OCI-LY7 (cell line): ENCODE data around the gene CACNA1D. TPM values are rescaled to one million over a fixed set of nuclear protein-coding genes. Genes with fewer than 3 reads are reported as not detected.

Source experiments
- BruUV-seq: library from RNA; stranded (reverse); fragments of 400-500 nt; replicated peaks from 2 replicates; lab custom pipeline; 2021; lab: Mats Ljungman, UMichigan
- CTCF ChIA-PET: fragments of 300-600 bp; sonication (Branson Sonifier 250); formaldehyde crosslinking; loops from one replicate; lab custom pipeline; 2022; ENCODE audit warnings: antibody characterized with exemption; ENCODE audit not compliant: unreplicated experiment; lab: Charles Lee
- POLR2A ChIA-PET: fragments of 300-600 bp; sonication (Branson Sonifier 250); formaldehyde crosslinking; loops from one replicate; lab custom pipeline; 2022; ENCODE audit warnings: antibody characterized with exemption; lab: Charles Lee
- DNase-seq: peaks from one replicate; pipeline ENCODE4 v3.0.0-alpha.2; 2015; ENCODE audit warnings: low spot score
- H2AFZ ChIP-seq: fragments of 200-600 bp; sonication (generic), shearing (Covaris generic); 2 replicates; pipeline ENCODE4 v1.6.1; 2014; ENCODE audit warnings: mild to moderate bottlenecking, antibody characterized with exemption, low read length, moderate library complexity
- H3K27ac ChIP-seq: fragments of 200-600 bp; sonication (generic); 2 replicates; pipeline ENCODE4 v1.5.1; 2014; ENCODE audit warnings: mixed run types, low read depth, mild to moderate bottlenecking, moderate library complexity, low read length, inconsistent platforms; ENCODE audit not compliant: poor library complexity, severe bottlenecking
- H3K36me3 ChIP-seq: fragments of 200-600 bp; sonication (generic); 2 replicates; pipeline ENCODE4 v1.6.1; 2014; ENCODE audit warnings: mild to moderate bottlenecking, antibody characterized with exemption, low read length, moderate library complexity, mixed read lengths; ENCODE audit not compliant: insufficient read depth
- H3K4me1 ChIP-seq: fragments of 200-600 bp; sonication (generic); 2 replicates; pipeline ENCODE4 v1.5.1; 2014; ENCODE audit warnings: mild to moderate bottlenecking, low read length; ENCODE audit not compliant: insufficient read depth, poor library complexity, severe bottlenecking
- H3K4me2 ChIP-seq: fragments of 200-600 bp; sonication (generic); 2 replicates; pipeline ENCODE4 v1.6.1; 2014; ENCODE audit warnings: mild to moderate bottlenecking, low read length
- H3K4me3 ChIP-seq: fragments of 200-600 bp; sonication (generic); 2 replicates; pipeline ENCODE4 v1.5.1; 2014; ENCODE audit warnings: mild to moderate bottlenecking, low read depth, low read length; ENCODE audit not compliant: poor library complexity, severe bottlenecking
- H3K79me2 ChIP-seq: fragments of 200-600 bp; sonication (generic); 2 replicates; pipeline ENCODE4 v1.6.1; 2016; ENCODE audit warnings: low read depth, mild to moderate bottlenecking, low read length, moderate library complexity, mixed read lengths; ENCODE audit not compliant: insufficient read depth
- H3K9me2 ChIP-seq: fragments of 200-600 bp; sonication (generic); 2 replicates; pipeline ENCODE4 v1.6.1; 2016; ENCODE audit warnings: mild to moderate bottlenecking, low read length, mixed read lengths; ENCODE audit not compliant: insufficient read depth
- H3K9me3 ChIP-seq: fragments of 200-600 bp; sonication (generic); 2 replicates; pipeline ENCODE4 v1.6.1; 2014; ENCODE audit warnings: mild to moderate bottlenecking, mixed run types, low read length, mixed read lengths
- H4K20me1 ChIP-seq: fragments of 200-600 bp; sonication (generic); 2 replicates; pipeline ENCODE4 v1.6.1; 2014; ENCODE audit warnings: mild to moderate bottlenecking, antibody characterized with exemption, low read length, moderate library complexity, mixed read lengths; ENCODE audit not compliant: insufficient read depth
- CTCF ChIP-seq: fragments of 200-600 bp; sonication (generic); conservative IDR thresholded peaks from 2 replicates; pipeline ENCODE4 v1.5.1; 2014; ENCODE audit warnings: mild to moderate bottlenecking, antibody characterized with exemption, low read length, moderate library complexity, mixed read lengths
- EZH2phosphoT487 ChIP-seq: fragments of 200-600 bp; sonication (generic); IDR thresholded peaks from 2 replicates; pipeline ENCODE4 v1.6.1; 2018; ENCODE audit warnings: low read depth, borderline replicate concordance, mild to moderate bottlenecking, mixed run types, antibody characterized with exemption, low read length, moderate library complexity, mixed read lengths
- intact Hi-C: fragments of 100-400 bp; cut with micrococcal nuclease; formaldehyde crosslinking; loops from one replicate; pipeline ENCODE4 v1.10.0; 2022; ENCODE audit not compliant: unreplicated experiment
- total RNA-seq, 2 experiments: library from RNA; depleted of rRNA in 1 of 2; stranded (reverse); fragments of >200 nt in 1 of 2; shearing (Covaris generic) in 1 of 2; gene quantifications; 2 replicates each; pipeline ENCODE4 v1.2.3, GENCODE V29; 2014 to 2022

CACNA1D gene
- total RNA-seq, 2 experiments from 2014 or later: 0.42 TPM; not detected in 1

- Histone ChIP-seq H4K20me1 (no peaks in the 10 kb centered on the region), H3K4me2 (no peak overlapping the region), H3K9me2 (no peaks in the 10 kb centered on the region), H3K36me3 (no peaks in the 10 kb centered on the region), H3K79me2 (no peaks in the 10 kb centered on the region), H3K4me3 (no peak overlapping the region), H2AFZ (no peak overlapping the region), H3K9me3 (no peaks in the 10 kb centered on the region), H3K4me1 (no peaks in the 10 kb centered on the region), H3K27ac (no peak overlapping the region)
- no TSS peak for BruUV-seq
- TF ChIP-seq CTCF (no peak), EZH2phosphoT487 (no peak)
- ChIA-PET POLR2A (no interaction called here), CTCF (no interaction called here)
- intact Hi-C loops: no loop called here
- no peak for DNase-seq
These were observed 356.5 kb downstream of the CACNA1D start for GRCh38 chr3:53850895-53851294.

GRCh38 chr3:53856964-53857363 is 362.6 kb downstream of the CACNA1D start:
- BruUV-seq: no TSS peak
- no peaks in the 10 kb centered on the region for H3K4me1 ChIP-seq
- TF ChIP-seq CTCF (no peak), EZH2phosphoT487 (no peak)
- no peaks in the 10 kb centered on the region for H3K9me3 ChIP-seq
- no peaks in the 10 kb centered on the region for H3K9me2 ChIP-seq
- H3K79me2 ChIP-seq: no peaks in the 10 kb centered on the region
- H3K27ac ChIP-seq: no peak overlapping the region
- CTCF ChIA-PET: no interaction called here
- no peak overlapping the region for H2AFZ ChIP-seq
- no peaks in the 10 kb centered on the region; the same call in 1 of the 2 replicates for H4K20me1 ChIP-seq
- no peak overlapping the region for H3K4me3 ChIP-seq
- no peak overlapping the region for H3K4me2 ChIP-seq
- DNase-seq: no peak
- intact Hi-C loops: no loop called here
- H3K36me3 ChIP-seq: peaks cover 32% of the 10 kb centered on the region
- POLR2A ChIA-PET: no interaction called here

GRCh38 chr3:53858096-53858741 is 363.8 kb downstream of the CACNA1D start:
- ChIA-PET CTCF (no interaction called here), POLR2A (no interaction called here)
- no peaks in the 10 kb centered on the region for H3K9me3 ChIP-seq
- H3K4me3 ChIP-seq: no peak overlapping the region
- H3K4me2 ChIP-seq: no peak overlapping the region
- TF ChIP-seq EZH2phosphoT487: no peak
- no peak for TF ChIP-seq CTCF
- intact Hi-C loops: no loop called here
- no peak overlapping the region for H3K27ac ChIP-seq
- H3K36me3 ChIP-seq: peaks cover 45% of the 10 kb centered on the region
- no TSS peak for BruUV-seq
- no peaks in the 10 kb centered on the region for H3K79me2 ChIP-seq
- no peak overlapping the region for H2AFZ ChIP-seq
- peaks cover 3% of the 10 kb centered on the region for H3K4me1 ChIP-seq
- no peaks in the 10 kb centered on the region; the same call in 1 of the 2 replicates for H4K20me1 ChIP-seq
- H3K9me2 ChIP-seq: no peaks in the 10 kb centered on the region
- DNase-seq: no peak
